K562 (cell line): ENCODE data around the gene UQCRC1. TPM values are rescaled to one million over a fixed set of nuclear protein-coding genes. Genes with fewer than 3 reads are reported as not detected.

Experiments used
- ATAC-seq: fragments of 200-7000 bp; cut with Tn5 transposase; 3 replicates; pipeline ENCODE4 v1.9.1; 2020; ENCODE audit warnings: moderate library complexity
- BruUV-seq: library from RNA; stranded (reverse); fragments of 400-500 nt; replicated peaks from 2 replicates; lab custom pipeline; 2021; lab: Mats Ljungman, UMichigan
- CTCF ChIA-PET: fragments of 300-600 bp; formaldehyde crosslinking; extraction: SDS; loops from one replicate; lab custom pipeline; 2021; ENCODE audit warnings: low intra/inter-chr PET ratio; lab: Yijun Ruan, JAX
- POLR2A ChIA-PET: fragments of 300-600, 350-650 bp; sonication (Branson Sonifier 250); formaldehyde crosslinking; extraction: SDS; loops from one replicate; lab custom pipeline; 2021; ENCODE audit warnings: antibody characterized with exemption, inconsistent platforms; lab: Yijun Ruan, JAX
- DNase-seq, 4 experiments: peaks; one replicate each; pipeline versions ENCODE4 v3.0.0 to v3.0.0-alpha.2; 2011 to 2018; ENCODE audit warnings: low spot score in 3 of 4, mixed read lengths in 3 of 4; ENCODE audit errors: extremely low read depth in 1 of 4
- FAIRE-seq: peaks from 2 replicates; lab custom pipeline; 2011; peaks lifted over from hg19 to GRCh38; lab: Jason Lieb, UNC
- H2AFZ ChIP-seq: 2 replicates; pipeline ENCODE4 v1.6.0; 2011; ENCODE audit warnings: low read depth, low read length, control low read depth, inconsistent platforms
- H3K27ac ChIP-seq: fragments of 200-600 bp; 3 replicates; pipeline ENCODE4 v1.8.0; 2011; ENCODE audit warnings: low read depth, mild to moderate bottlenecking, control low read depth, inconsistent platforms, low read length, moderate library complexity, mixed read lengths; ENCODE audit errors: extremely low read depth
- H3K27me3 ChIP-seq, 2 experiments: fragments of 300-600 bp in 1 of 2; 2 replicates in 1 of 2; 3 replicates in 1 of 2; pipeline versions ENCODE4 v1.6.0 to v1.8.0; 2011; ENCODE audit warnings: inconsistent platforms in 2 of 2, low read length in 2 of 2, mild to moderate bottlenecking in 1 of 2, mixed read lengths in 1 of 2, moderate library complexity in 1 of 2; ENCODE audit not compliant: control insufficient read depth in 2 of 2, insufficient read depth in 2 of 2
- H3K36me3 ChIP-seq: fragments of 300-600 bp; 3 replicates; pipeline ENCODE4 v1.8.0; 2011; ENCODE audit warnings: mild to moderate bottlenecking, low read length, inconsistent platforms; ENCODE audit not compliant: control insufficient read depth, insufficient read depth
- H3K4me1 ChIP-seq, 2 experiments: fragments of 200-600 bp in 1 of 2; replicated peaks in 1 of 2; 2 replicates in 1 of 2; 3 replicates in 1 of 2; pipeline versions ENCODE4 v1.5.1 to v1.8.0; 2011; ENCODE audit warnings: inconsistent platforms in 2 of 2, low read length in 2 of 2, mild to moderate bottlenecking in 1 of 2, mixed read lengths in 1 of 2, moderate library complexity in 1 of 2; ENCODE audit not compliant: control insufficient read depth in 2 of 2, insufficient read depth in 2 of 2
- H3K4me2 ChIP-seq: 2 replicates; pipeline ENCODE4 v1.6.1; 2011; ENCODE audit warnings: low read length, control low read depth, inconsistent platforms, mixed read lengths; ENCODE audit not compliant: insufficient read depth
- H3K4me3 ChIP-seq: fragments of 200-600 bp; sonication (generic), shearing (Covaris generic); 2 replicates; pipeline ENCODE4 v1.5.1; 2016; ENCODE audit warnings: control low read depth, inconsistent platforms
- H3K79me2 ChIP-seq: fragments of 200-600 bp; 3 replicates; pipeline ENCODE4 v1.8.0; 2011; ENCODE audit warnings: low read length, inconsistent platforms; ENCODE audit not compliant: control insufficient read depth, insufficient read depth
- H3K9ac ChIP-seq, 2 experiments: 2 replicates each; pipeline versions ENCODE4 v1.6.0 to v1.6.1; 2011; ENCODE audit warnings: low read depth in 2 of 2, low read length in 2 of 2, control low read depth in 1 of 2, inconsistent platforms in 1 of 2, mild to moderate bottlenecking in 1 of 2, mixed read lengths in 1 of 2; ENCODE audit not compliant: insufficient read depth in 1 of 2
- H3K9me1 ChIP-seq: one replicate; pipeline ENCODE4 v1.6.0; 2011; ENCODE audit warnings: inconsistent platforms, mild to moderate bottlenecking, low read length, moderate library complexity; ENCODE audit not compliant: control insufficient read depth, insufficient read depth
- H3K9me3 ChIP-seq: replicated peaks from 2 replicates; pipeline ENCODE4 v1.5.1; 2011; ENCODE audit warnings: low read depth, low read length, inconsistent platforms; ENCODE audit not compliant: control insufficient read depth, insufficient read depth
- H4K20me1 ChIP-seq: replicated peaks from 2 replicates; pipeline ENCODE4 v1.6.1; 2011; ENCODE audit warnings: low read length, inconsistent platforms, mixed read lengths; ENCODE audit not compliant: control insufficient read depth, insufficient read depth
- CEBPB ChIP-seq: fragments of 450-650 bp; IDR thresholded peaks from 2 replicates; pipeline ENCODE4 v1.6.1; 2016; ENCODE audit warnings: missing genetic modification characterization, missing compliant biosample characterization
- EHMT2 ChIP-seq: fragments of 450-650 bp; IDR thresholded peaks from 2 replicates; pipeline ENCODE4 v1.6.1; 2018; ENCODE audit warnings: antibody characterized with exemption
- ERF ChIP-seq: fragments of 450-650 bp; formaldehyde crosslinking; IDR thresholded peaks from 2 replicates; pipeline ENCODE4 v1.4.0; 2020; ENCODE audit warnings: mild to moderate bottlenecking, mixed read lengths
- FOXJ2 ChIP-seq: fragments of 200-800 bp; sonication (Bioruptor generic); IDR thresholded peaks from 2 replicates; pipeline ENCODE4 v1.6.1; 2016; ENCODE audit warnings: missing genetic modification characterization, missing compliant biosample characterization
- FOXO4 ChIP-seq: fragments of 450-650 bp; formaldehyde crosslinking; IDR thresholded peaks from 2 replicates; pipeline ENCODE4 v1.4.0; 2020; ENCODE audit warnings: mild to moderate bottlenecking, moderate library complexity
- KLF16 ChIP-seq: IDR thresholded peaks from 2 replicates; pipeline ENCODE4 v1.6.1; 2016; ENCODE audit warnings: antibody characterized with exemption
- PCBP1 ChIP-seq: fragments of 200-400 bp; formaldehyde crosslinking; IDR thresholded peaks from 2 replicates; pipeline ENCODE4 v1.6.1; 2018; ENCODE audit warnings: mild to moderate bottlenecking, low read depth, low read length; ENCODE audit not compliant: poor library complexity, severe bottlenecking
- PHF8 ChIP-seq: fragments of 200-600 bp; sonication (generic); IDR thresholded peaks from 2 replicates; pipeline ENCODE4 v1.6.1; 2012; ENCODE audit warnings: mixed run types, mild to moderate bottlenecking, inconsistent platforms, low read length, moderate library complexity, borderline replicate concordance
- ZNF140 ChIP-seq: fragments of 250-450 bp; sonication (Bioruptor Pico); IDR thresholded peaks from 2 replicates; pipeline ENCODE4 v1.8.0; 2021; ENCODE audit warnings: moderate library complexity, mild to moderate bottlenecking, inconsistent platforms
- ZNF232 ChIP-seq: sonication (generic); formaldehyde crosslinking; IDR thresholded peaks from 2 replicates; pipeline ENCODE4 v1.8.0; 2022; ENCODE audit warnings: mild to moderate bottlenecking, missing genetic modification reagents
- ZNF408 ChIP-seq: fragments of 250-450 bp; sonication (Bioruptor Pico); IDR thresholded peaks from 2 replicates; pipeline ENCODE4 v1.4.0; 2020; ENCODE audit warnings: low read depth, mild to moderate bottlenecking, moderate library complexity
- ZNF445 ChIP-seq: fragments of 250-450 bp; sonication (Bioruptor Pico); IDR thresholded peaks from 2 replicates; pipeline ENCODE4 v1.4.0; 2020; ENCODE audit warnings: low read depth, mild to moderate bottlenecking, moderate library complexity
- ZNF57 ChIP-seq: fragments of 450-650 bp; formaldehyde crosslinking; IDR thresholded peaks from 2 replicates; pipeline ENCODE4 v1.4.0; 2020; ENCODE audit warnings: mild to moderate bottlenecking, moderate library complexity
- WGBS: fragments of 100-300 bp; shearing (Covaris generic); methylation state at CpG from one replicate; pipeline ENCODE4 v1.1.6; 2016; ENCODE audit warnings: low coverage, mixed read lengths; ENCODE audit not compliant: insufficient coverage; ENCODE audit errors: missing lambda C conversion rate; 5-methylcytosine and 5-hydroxymethylcytosine counted together
- in situ Hi-C: fragments of 300-500 bp; cut with MboI; formaldehyde crosslinking; loops from 4 replicates; pipeline ENCODE4 v1.15.0; 2018; ENCODE audit warnings: inconsistent platforms, mixed read lengths
- intact Hi-C: fragments of 100-400 bp; cut with micrococcal nuclease; formaldehyde crosslinking; loops from 2 replicates; pipeline ENCODE4 v1.14.2; 2022
- polyA plus RNA-seq, 8 experiments: library from polyadenylated mRNA; depleted of rRNA in 4 of 8; stranded (reverse) in 5 of 8; unstranded in 3 of 8; fragments of >200 nt; fragmentation: Nextera tagmentation in 2 of 8; fragmentation: Illumina TruSeq in 1 of 8; extraction: Ambion mirVana in 2 of 8; extraction: Trizol in 1 of 8; gene quantifications; 2 replicates each; pipeline versions ENCODE4 v1.2.1 to v1.2.3, GENCODE V29; 2011 to 2014; ENCODE audit warnings: inconsistent platforms in 1 of 8, missing spikeins in 1 of 8
- total RNA-seq, 7 experiments: library from RNA; depleted of rRNA in 6 of 7; stranded (reverse); fragments of >200 nt in 6 of 7; fragmentation: Illumina TruSeq in 2 of 7; extraction: Trizol in 2 of 7; gene quantifications; 2 replicates each; pipeline versions ENCODE4 v1.2.1 to v1.2.3, GENCODE V29; 2011 to 2021; ENCODE audit warnings: low replicate concordance in 1 of 7
- TF ChIP-seq, protein P1 (sequence below): IDR thresholded peaks from 2 replicates; pipeline ENCODE4 v1.6.1; 2016; ENCODE audit warnings: missing genetic modification characterization, missing compliant biosample characterization
- TF ChIP-seq, protein P2 (sequence below): fragments of 250-450 bp; sonication (Bioruptor Pico); IDR thresholded peaks from 2 replicates; pipeline ENCODE4 v1.8.0; 2022; ENCODE audit warnings: moderate library complexity, mild to moderate bottlenecking, inconsistent platforms
- TF ChIP-seq, protein P3 (sequence below): fragments of 250-450 bp; sonication (Bioruptor Pico); IDR thresholded peaks from 2 replicates; pipeline ENCODE4 v1.4.0; 2020; ENCODE audit warnings: mild to moderate bottlenecking, moderate library complexity, borderline replicate concordance

UQCRC1 gene
- total and polyA plus RNA-seq, 9 of the 15 experiments (the other 6 are each of a cell fraction or from before 2014, with no cell fraction given): 125 to 424 (median 268) TPM

GRCh38 chr3:48562367-48563095 is 46.9 kb downstream of the UQCRC1 start:
- Histone ChIP-seq H3K27me3 (no peaks in the 10 kb centered on the region), H3K36me3 (no peaks in the 10 kb centered on the region), H3K4me3 (no peak overlapping the region), H4K20me1 (no peaks in the 10 kb centered on the region), H3K9me1 (no peaks in the 10 kb centered on the region), H3K9me3 (no peaks in the 10 kb centered on the region), H3K4me1 (peaks cover 32 to 70% of the 10 kb centered on the region in 2 experiments), H3K79me2 (no peaks in the 10 kb centered on the region), H3K9ac (peak overlapping the region in 1 of 2 experiments; percentile 61; a peak in 1 of 4 replicates), H3K4me2 (no peak overlapping the region), H3K27ac (no peak overlapping the region), H2AFZ (no peak overlapping the region)
- in situ Hi-C loops (no loop called here), intact Hi-C loops (no loop called here)
- TF ChIP-seq KLF16: no peak
- no peak for TF ChIP-seq ERF
- no peak for TF ChIP-seq FOXJ2 (tag)
- no peak for TF ChIP-seq CEBPB
- no peak for TF ChIP-seq ZNF408 (CRISPR knock-in tag)
- no peak for TF ChIP-seq ZNF232 (CRISPR knock-in tag)
- TF ChIP-seq, protein P1, sequence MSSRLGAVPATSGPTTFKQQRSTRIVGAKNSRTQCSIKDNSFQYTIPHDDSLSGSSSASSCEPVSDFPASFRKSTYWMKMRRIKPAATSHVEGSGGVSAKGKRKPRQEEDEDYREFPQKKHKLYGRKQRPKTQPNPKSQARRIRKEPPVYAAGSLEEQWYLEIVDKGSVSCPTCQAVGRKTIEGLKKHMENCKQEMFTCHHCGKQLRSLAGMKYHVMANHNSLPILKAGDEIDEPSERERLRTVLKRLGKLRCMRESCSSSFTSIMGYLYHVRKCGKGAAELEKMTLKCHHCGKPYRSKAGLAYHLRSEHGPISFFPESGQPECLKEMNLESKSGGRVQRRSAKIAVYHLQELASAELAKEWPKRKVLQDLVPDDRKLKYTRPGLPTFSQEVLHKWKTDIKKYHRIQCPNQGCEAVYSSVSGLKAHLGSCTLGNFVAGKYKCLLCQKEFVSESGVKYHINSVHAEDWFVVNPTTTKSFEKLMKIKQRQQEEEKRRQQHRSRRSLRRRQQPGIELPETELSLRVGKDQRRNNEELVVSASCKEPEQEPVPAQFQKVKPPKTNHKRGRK: no peak
- TF ChIP-seq ZNF57 (CRISPR knock-in tag): no peak
- TF ChIP-seq FOXO4 (CRISPR knock-in tag): no peak
- TF ChIP-seq, protein P2, sequence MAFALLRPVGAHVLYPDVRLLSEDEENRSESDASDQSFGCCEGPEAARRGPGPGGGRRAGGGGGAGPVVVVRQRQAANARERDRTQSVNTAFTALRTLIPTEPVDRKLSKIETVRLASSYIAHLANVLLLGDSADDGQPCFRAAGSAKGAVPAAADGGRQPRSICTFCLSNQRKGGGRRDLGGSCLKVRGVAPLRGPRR: no peak
- no peak for TF ChIP-seq EHMT2
- TF ChIP-seq, protein P3, sequence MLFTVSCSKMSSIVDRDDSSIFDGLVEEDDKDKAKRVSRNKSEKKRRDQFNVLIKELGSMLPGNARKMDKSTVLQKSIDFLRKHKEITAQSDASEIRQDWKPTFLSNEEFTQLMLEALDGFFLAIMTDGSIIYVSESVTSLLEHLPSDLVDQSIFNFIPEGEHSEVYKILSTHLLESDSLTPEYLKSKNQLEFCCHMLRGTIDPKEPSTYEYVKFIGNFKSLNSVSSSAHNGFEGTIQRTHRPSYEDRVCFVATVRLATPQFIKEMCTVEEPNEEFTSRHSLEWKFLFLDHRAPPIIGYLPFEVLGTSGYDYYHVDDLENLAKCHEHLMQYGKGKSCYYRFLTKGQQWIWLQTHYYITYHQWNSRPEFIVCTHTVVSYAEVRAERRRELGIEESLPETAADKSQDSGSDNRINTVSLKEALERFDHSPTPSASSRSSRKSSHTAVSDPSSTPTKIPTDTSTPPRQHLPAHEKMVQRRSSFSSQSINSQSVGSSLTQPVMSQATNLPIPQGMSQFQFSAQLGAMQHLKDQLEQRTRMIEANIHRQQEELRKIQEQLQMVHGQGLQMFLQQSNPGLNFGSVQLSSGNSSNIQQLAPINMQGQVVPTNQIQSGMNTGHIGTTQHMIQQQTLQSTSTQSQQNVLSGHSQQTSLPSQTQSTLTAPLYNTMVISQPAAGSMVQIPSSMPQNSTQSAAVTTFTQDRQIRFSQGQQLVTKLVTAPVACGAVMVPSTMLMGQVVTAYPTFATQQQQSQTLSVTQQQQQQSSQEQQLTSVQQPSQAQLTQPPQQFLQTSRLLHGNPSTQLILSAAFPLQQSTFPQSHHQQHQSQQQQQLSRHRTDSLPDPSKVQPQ: no peak
- no peak for TF ChIP-seq ZNF445 (CRISPR knock-in tag)
- TF ChIP-seq PCBP1: no peak
- no peak for TF ChIP-seq PHF8
- no peak for TF ChIP-seq ZNF140 (CRISPR knock-in tag)
- FAIRE-seq (no peak), DNase-seq (no peak), ATAC-seq (no peak)
- CTCF ChIA-PET: no interaction called here
- BruUV-seq: no TSS peak
- 71% methylated on average over 15 of the region's 20 CpGs for WGBS
- POLR2A ChIA-PET: no interaction called here
